ENCODE measurements around the gene NR1D2. TPM values are rescaled to one million over a fixed set of nuclear protein-coding genes. Genes with fewer than 3 reads are reported as not detected.

NR1D2 gene
- total RNA-seq, 1 donor from 2014 or later, result 19.4 TPM

- Histone ChIP-seq H3K27me3 (no peaks in the 10 kb centered on the region), H3K9me3 (no peaks in the 10 kb centered on the region), H3K4me1 (peaks cover 9% of the 10 kb centered on the region), H3K36me3 (no peaks in the 10 kb centered on the region), H3K27ac (no peak overlapping the region), H3K4me3 (no peak overlapping the region)
- no peak for TF ChIP-seq POLR2A (IDR thresholded peaks at IDR 0.05)
- TF ChIP-seq CTCF (IDR thresholded peaks at IDR 0.05), result no peak
- TF ChIP-seq POLR2AphosphoS5 (IDR thresholded peaks at IDR 0.05; ENCODE audit: insufficient read depth in 1 of 2, low read depth in 1 of 2), result no peak
- intact Hi-C loops (cut with DNase I), result no loop called here
- DNase-seq (ENCODE audit: extremely low spot score in 2 of 2), result no peak
Observed at GRCh38 chr3:23941440-23941839, 3.6 kb upstream of the NR1D2 start.

GRCh38 chr3:23942546-23942945 is 2.5 kb upstream of the NR1D2 start:
- intact Hi-C loops (cut with DNase I), result loop anchor here (2.0 kb wide), 1 partner anchor 16 kb away; no protein-coding TSS in a partner anchor
- DNase-seq (ENCODE audit: extremely low spot score in 2 of 2), result no peak
- Histone ChIP-seq H3K27me3 (no peaks in the 10 kb centered on the region), H3K4me1 (peaks cover 20% of the 10 kb centered on the region), H3K4me3 (no peak overlapping the region), H3K27ac (no peak overlapping the region), H3K9me3 (no peaks in the 10 kb centered on the region), H3K36me3 (no peaks in the 10 kb centered on the region)
- no peak for TF ChIP-seq CTCF (IDR thresholded peaks at IDR 0.05)
- TF ChIP-seq POLR2AphosphoS5 (IDR thresholded peaks at IDR 0.05; ENCODE audit: insufficient read depth in 1 of 2, low read depth in 1 of 2), result no peak
- TF ChIP-seq POLR2A (IDR thresholded peaks at IDR 0.05), result no peak

- Histone ChIP-seq H3K9me3 (no peaks in the 10 kb centered on the region), H3K4me1 (peaks cover 37% of the 10 kb centered on the region), H3K27me3 (no peaks in the 10 kb centered on the region), H3K36me3 (no peaks in the 10 kb centered on the region), H3K4me3 (peak overlapping the region; percentile 83 to 100), H3K27ac (peak overlapping the region; percentile 99)
- TF ChIP-seq CTCF (IDR thresholded peaks at IDR 0.05) (no peak), POLR2AphosphoS5 (IDR thresholded peaks at IDR 0.05; ENCODE audit: insufficient read depth in 1 of 2, low read depth in 1 of 2) (no peak), POLR2A (IDR thresholded peaks at IDR 0.05) (no peak)
- intact Hi-C loops (cut with DNase I), result no loop called here
- DNase-seq (ENCODE audit: extremely low spot score in 2 of 2), result no peak
Observed at GRCh38 chr3:23944007-23944783, 891 bp upstream of the NR1D2 start.

- Histone ChIP-seq H3K27ac (peak overlapping the region; percentile 99), H3K9me3 (no peaks in the 10 kb centered on the region), H3K36me3 (no peaks in the 10 kb centered on the region), H3K27me3 (no peaks in the 10 kb centered on the region), H3K4me3 (peak overlapping the region; percentile 83 to 100), H3K4me1 (peaks cover 51% of the 10 kb centered on the region)
- no peak for DNase-seq (ENCODE audit: extremely low spot score in 2 of 2)
- intact Hi-C loops (cut with DNase I), result no loop called here
- TF ChIP-seq POLR2A (IDR thresholded peaks at IDR 0.05) (no peak), CTCF (IDR thresholded peaks at IDR 0.05) (no peak), POLR2AphosphoS5 (IDR thresholded peaks at IDR 0.05; ENCODE audit: insufficient read depth in 1 of 2, low read depth in 1 of 2) (no peak)
Observed at GRCh38 chr3:23945663-23945912, 502 bp downstream of the NR1D2 start.

- Histone ChIP-seq H3K27ac (peak overlapping the region; percentile 99), H3K4me1 (peaks cover 56% of the 10 kb centered on the region), H3K27me3 (no peaks in the 10 kb centered on the region), H3K36me3 (no peaks in the 10 kb centered on the region), H3K9me3 (no peaks in the 10 kb centered on the region), H3K4me3 (peak overlapping the region; percentile 83 to 100)
- peak in 1 of 2 donors; percentile 98 for DNase-seq (ENCODE audit: extremely low spot score in 2 of 2)
- TF ChIP-seq CTCF (IDR thresholded peaks at IDR 0.05) (no peak), POLR2A (IDR thresholded peaks at IDR 0.05) (peak in 1 of 2 donors; percentile 66), POLR2AphosphoS5 (IDR thresholded peaks at IDR 0.05; ENCODE audit: insufficient read depth in 1 of 2, low read depth in 1 of 2) (peak in 1 of 2 donors; percentile 86)
- intact Hi-C loops (cut with DNase I), result no loop called here
Observed at GRCh38 chr3:23945913-23946687, 1.0 kb downstream of the NR1D2 start.

Data from vagina (tissue), 2 donors.